HCT116 (cell line): ENCODE data around the gene NEUROD6. TPM values are rescaled to one million over a fixed set of nuclear protein-coding genes. Genes with fewer than 3 reads are reported as not detected.

Source experiments
- ATAC-seq: fragments of 200-7000 bp; cut with Tn5 transposase; 2 replicates; pipeline ENCODE4 v1.9.1; 2020; ENCODE audit warnings: mild to moderate bottlenecking, moderate library complexity
- BruUV-seq: library from RNA; stranded (reverse); fragments of 400-500 nt; replicated peaks from 2 replicates; lab custom pipeline; 2021; lab: Mats Ljungman, UMichigan
- CTCF ChIA-PET: fragments of 300-600 bp; sonication (Branson Sonifier 250); formaldehyde crosslinking; loops from one replicate; lab custom pipeline; 2021; ENCODE audit warnings: antibody characterized with exemption; lab: Charles Lee
- POLR2A ChIA-PET: fragments of 300-600, 350-600 bp; sonication (Branson Sonifier 250); formaldehyde crosslinking; loops from one replicate; lab custom pipeline; 2021; ENCODE audit warnings: antibody characterized with exemption; lab: Charles Lee
- RAD21 ChIA-PET, 2 experiments: fragments of 300-600 bp; sonication (Branson Sonifier 250); formaldehyde crosslinking; loops; one replicate each; lab custom pipeline; 2023; ENCODE audit warnings: low total read pairs in 2 of 2; ENCODE audit not compliant: uncharacterized antibody in 2 of 2, unreplicated experiment in 2 of 2, low non-redundant PET in 1 of 2; lab: Charles Lee
- DNase-seq: peaks from one replicate; pipeline ENCODE4 v3.0.0-alpha.2; 2010; ENCODE audit warnings: low read depth, low spot score
- H2AFZ ChIP-seq: fragments of 200-600 bp; shearing (Covaris generic), sonication (generic); 2 replicates; pipeline ENCODE4 v1.6.1; 2017; ENCODE audit warnings: low read depth, mixed run types, mixed read lengths, antibody characterized with exemption, low read length; ENCODE audit not compliant: poor library complexity, severe bottlenecking
- H3K27ac ChIP-seq: 2 replicates; pipeline ENCODE4 v1.5.1; 2012; ENCODE audit warnings: low read depth, low read length
- H3K27me3 ChIP-seq: fragments of 200-600 bp; sonication (generic); 2 replicates; pipeline ENCODE4 v1.6.1; 2016; ENCODE audit warnings: mixed run types, low read length, mixed read lengths; ENCODE audit not compliant: insufficient read depth
- H3K36me3 ChIP-seq, 2 experiments: fragments of 200-500 bp in 1 of 2; fragments of 200-600 bp in 1 of 2; sonication (Bioruptor generic) in 1 of 2; sonication (generic) in 1 of 2; 2 replicates each; pipeline versions ENCODE4 v1.5.1 to v1.6.1; 2014 to 2016; ENCODE audit warnings: low read length in 2 of 2, inconsistent platforms in 1 of 2, mixed read lengths in 1 of 2, mixed run types in 1 of 2; ENCODE audit not compliant: insufficient read depth in 2 of 2, control insufficient read depth in 1 of 2
- H3K4me1 ChIP-seq, 2 experiments: fragments of 200-600 bp in 1 of 2; sonication (generic) in 1 of 2; 2 replicates each; pipeline versions ENCODE4 v1.5.1 to v1.6.1; 2012 to 2017; ENCODE audit warnings: low read length in 2 of 2, inconsistent platforms in 1 of 2, mild to moderate bottlenecking in 1 of 2, mixed read lengths in 1 of 2, mixed run types in 1 of 2, moderate library complexity in 1 of 2; ENCODE audit not compliant: insufficient read depth in 2 of 2, control insufficient read depth in 1 of 2
- H3K4me2 ChIP-seq: fragments of 200-600 bp; sonication (generic); 2 replicates; pipeline ENCODE4 v1.6.1; 2017; ENCODE audit warnings: mixed run types, low read length, mixed read lengths
- H3K4me3 ChIP-seq, 2 experiments: fragments of 200-600 bp in 1 of 2; sonication (generic) in 1 of 2; replicated peaks in 1 of 2; 2 replicates each; pipeline ENCODE4 v1.5.1; 2011 to 2016; ENCODE audit warnings: low read length in 2 of 2, control low read depth in 1 of 2, low read depth in 1 of 2, mild to moderate bottlenecking in 1 of 2, mixed read lengths in 1 of 2, mixed run types in 1 of 2
- H3K79me2 ChIP-seq: fragments of 200-600 bp; sonication (generic); 2 replicates; pipeline ENCODE4 v1.6.1; 2017; ENCODE audit warnings: mild to moderate bottlenecking, mixed run types, low read length, moderate library complexity, mixed read lengths; ENCODE audit not compliant: insufficient read depth
- H3K9ac ChIP-seq: fragments of 200-600 bp; sonication (generic); 2 replicates; pipeline ENCODE4 v1.6.1; 2016; ENCODE audit warnings: low read length, mixed read lengths
- H3K9me2 ChIP-seq: fragments of 200-600 bp; sonication (generic), shearing (Covaris generic); 2 replicates; pipeline ENCODE4 v1.6.1; 2017; ENCODE audit warnings: mixed run types, mild to moderate bottlenecking, moderate library complexity; ENCODE audit not compliant: insufficient read depth
- H3K9me3 ChIP-seq, 2 experiments: fragments of 200-500 bp in 1 of 2; fragments of 200-600 bp in 1 of 2; sonication (Bioruptor generic) in 1 of 2; sonication (generic) in 1 of 2; 2 replicates each; pipeline ENCODE4 v1.6.1; 2014 to 2017; ENCODE audit warnings: low read length in 2 of 2, mixed read lengths in 2 of 2, inconsistent platforms in 1 of 2, low read depth in 1 of 2, mild to moderate bottlenecking in 1 of 2, mixed run types in 1 of 2, moderate library complexity in 1 of 2; ENCODE audit not compliant: control insufficient read depth in 1 of 2, insufficient read depth in 1 of 2
- H4K20me1 ChIP-seq: fragments of 200-600 bp; sonication (generic), shearing (Covaris generic); 2 replicates; pipeline ENCODE4 v1.6.1; 2017; ENCODE audit warnings: mixed run types, mild to moderate bottlenecking, moderate library complexity; ENCODE audit not compliant: insufficient read depth
- ATF3 ChIP-seq: IDR thresholded peaks from 2 replicates; pipeline ENCODE4 v1.6.1; 2012
- CEBPB ChIP-seq: IDR thresholded peaks from 2 replicates; pipeline ENCODE4 v1.6.1; 2012; ENCODE audit warnings: low read depth
- EZH2phosphoT487 ChIP-seq: fragments of 200-600 bp; IDR thresholded peaks from 2 replicates; pipeline ENCODE4 v1.6.1; 2018; ENCODE audit warnings: antibody characterized with exemption, borderline replicate concordance
- FOSL1 ChIP-seq: IDR thresholded peaks from 2 replicates; pipeline ENCODE4 v1.6.1; 2012; ENCODE audit warnings: low read depth
- POLR2A ChIP-seq: IDR thresholded peaks from 2 replicates; pipeline ENCODE4 v1.7.0; 2011; ENCODE audit warnings: borderline replicate concordance; ENCODE audit not compliant: insufficient read depth, insufficient read length; ENCODE audit errors: extremely low read depth
- RAD21 ChIP-seq: IDR thresholded peaks from 2 replicates; pipeline ENCODE4 v1.6.1; 2012; ENCODE audit warnings: low read depth, mild to moderate bottlenecking
- SIN3A ChIP-seq: IDR thresholded peaks from 2 replicates; pipeline ENCODE4 v1.6.1; 2012; ENCODE audit warnings: low read depth
- YY1 ChIP-seq: IDR thresholded peaks from 2 replicates; pipeline ENCODE4 v1.6.1; 2011; ENCODE audit warnings: low read length, low read depth, moderate library complexity, mild to moderate bottlenecking; ENCODE audit not compliant: insufficient replicate concordance; ENCODE audit errors: extremely low read depth
- ZFX ChIP-seq: fragments of 450-650 bp; IDR thresholded peaks from 2 replicates; pipeline ENCODE4 v1.6.1; 2017
- ZNF274 ChIP-seq: fragments of 200-500 bp; sonication (Bioruptor generic); IDR thresholded peaks from 2 replicates; pipeline ENCODE4 v1.6.1; 2014; ENCODE audit warnings: mild to moderate bottlenecking, low read depth, low read length, inconsistent platforms
- intact Hi-C: fragments of 100-400 bp; cut with micrococcal nuclease; formaldehyde crosslinking; loops from 2 replicates; pipeline ENCODE4 v1.10.0; 2022
- total RNA-seq: library from RNA; stranded (reverse); gene quantifications from one replicate; pipeline ENCODE4 v1.2.1, GENCODE V29; 2021; ENCODE audit not compliant: unreplicated experiment
- TF ChIP-seq, protein P1 (sequence below), 3 experiments: fragments of 200-600 bp in 1 of 3; sonication (generic) in 1 of 3; IDR thresholded peaks in 2 of 3; conservative IDR thresholded peaks in 1 of 3; 2 replicates each; pipeline ENCODE4 v1.5.1; 2012 to 2017; ENCODE audit warnings: low read depth in 2 of 3, low read length in 2 of 3, antibody characterized with exemption in 1 of 3, borderline replicate concordance in 1 of 3, control low read depth in 1 of 3, mild to moderate bottlenecking in 1 of 3, mixed read lengths in 1 of 3, mixed run types in 1 of 3, moderate library complexity in 1 of 3; ENCODE audit not compliant: insufficient read depth in 1 of 3

NEUROD6 gene
- total RNA-seq, 1 experiment from 2014 or later = not detected

- intact Hi-C loops = no loop called here
- Histone ChIP-seq H3K4me3 (no peak overlapping the region), H3K79me2 (no peaks in the 10 kb centered on the region), H3K27me3 (peaks cover 35% of the 10 kb centered on the region), H3K36me3 (no peaks in the 10 kb centered on the region), H3K4me2 (no peak overlapping the region)
- POLR2A ChIA-PET = no interaction called here
- CTCF ChIA-PET = no interaction called here
- no peak for TF ChIP-seq SIN3A
- TF ChIP-seq YY1 = no peak
- no peak for TF ChIP-seq ATF3
- TF ChIP-seq RAD21 = no peak
- no peak for TF ChIP-seq FOSL1
- no peak for TF ChIP-seq EZH2phosphoT487
- TF ChIP-seq, protein P1, sequence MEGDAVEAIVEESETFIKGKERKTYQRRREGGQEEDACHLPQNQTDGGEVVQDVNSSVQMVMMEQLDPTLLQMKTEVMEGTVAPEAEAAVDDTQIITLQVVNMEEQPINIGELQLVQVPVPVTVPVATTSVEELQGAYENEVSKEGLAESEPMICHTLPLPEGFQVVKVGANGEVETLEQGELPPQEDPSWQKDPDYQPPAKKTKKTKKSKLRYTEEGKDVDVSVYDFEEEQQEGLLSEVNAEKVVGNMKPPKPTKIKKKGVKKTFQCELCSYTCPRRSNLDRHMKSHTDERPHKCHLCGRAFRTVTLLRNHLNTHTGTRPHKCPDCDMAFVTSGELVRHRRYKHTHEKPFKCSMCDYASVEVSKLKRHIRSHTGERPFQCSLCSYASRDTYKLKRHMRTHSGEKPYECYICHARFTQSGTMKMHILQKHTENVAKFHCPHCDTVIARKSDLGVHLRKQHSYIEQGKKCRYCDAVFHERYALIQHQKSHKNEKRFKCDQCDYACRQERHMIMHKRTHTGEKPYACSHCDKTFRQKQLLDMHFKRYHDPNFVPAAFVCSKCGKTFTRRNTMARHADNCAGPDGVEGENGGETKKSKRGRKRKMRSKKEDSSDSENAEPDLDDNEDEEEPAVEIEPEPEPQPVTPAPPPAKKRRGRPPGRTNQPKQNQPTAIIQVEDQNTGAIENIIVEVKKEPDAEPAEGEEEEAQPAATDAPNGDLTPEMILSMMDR (IDR thresholded peaks at IDR 0.05 in 2 of 3, conservative IDR thresholded peaks at IDR 0.05 in 1 of 3; ENCODE audit: borderline replicate concordance in 1 of 3, insufficient read depth in 1 of 3, low read depth in 2 of 3, low read length in 2 of 3) = no peak
- no peak for TF ChIP-seq POLR2A
- TF ChIP-seq, all 23 proteins: peak for 0
- RAD21 ChIA-PET = no interaction called here
- no peaks in the 10 kb centered on the region for H4K20me1 ChIP-seq
- H3K9ac ChIP-seq = no peak overlapping the region
- no peaks in the 10 kb centered on the region for H3K9me2 ChIP-seq
- DNase-seq = no peak
- no peak for ATAC-seq
- no peaks in the 10 kb centered on the region for H3K9me3 ChIP-seq
- H3K4me1 ChIP-seq = no peaks in the 10 kb centered on the region
- no peak overlapping the region for H3K27ac ChIP-seq
- no TSS peak for BruUV-seq
- no peak overlapping the region for H2AFZ ChIP-seq
Observed at GRCh38 chr7:31363051-31363450, 22.5 kb upstream of the NEUROD6 start.

GRCh38 chr7:31362401-31362800, 21.9 kb upstream of the NEUROD6 start:
- peaks cover 34% of the 10 kb centered on the region for H3K27me3 ChIP-seq
- H3K4me1 ChIP-seq = no peaks in the 10 kb centered on the region
- no peaks in the 10 kb centered on the region for H3K36me3 ChIP-seq
- H4K20me1 ChIP-seq = no peaks in the 10 kb centered on the region
- no peaks in the 10 kb centered on the region for H3K9me3 ChIP-seq
- no peak overlapping the region for H3K4me3 ChIP-seq
- no peak overlapping the region for H3K9ac ChIP-seq
- intact Hi-C loops = no loop called here
- ATAC-seq = no peak
- RAD21 ChIA-PET = no interaction called here
- no TSS peak for BruUV-seq
- no peak overlapping the region for H3K4me2 ChIP-seq
- no peaks in the 10 kb centered on the region for H3K9me2 ChIP-seq
- H3K79me2 ChIP-seq = no peaks in the 10 kb centered on the region
- no peak for TF ChIP-seq RAD21
- no peak for TF ChIP-seq ZFX
- no peak for TF ChIP-seq EZH2phosphoT487
- no peak for TF ChIP-seq ZNF274
- TF ChIP-seq, protein P1 (IDR thresholded peaks at IDR 0.05 in 2 of 3, conservative IDR thresholded peaks at IDR 0.05 in 1 of 3; ENCODE audit: borderline replicate concordance in 1 of 3, insufficient read depth in 1 of 3, low read depth in 2 of 3, low read length in 2 of 3) = no peak
- TF ChIP-seq CEBPB = no peak
- no peak for TF ChIP-seq FOSL1
- CTCF ChIA-PET = no interaction called here
- no peak overlapping the region for H2AFZ ChIP-seq
- no peak overlapping the region for H3K27ac ChIP-seq
- no peak for DNase-seq
- POLR2A ChIA-PET = no interaction called here
